Adrenal gland (tissue), 5 donors: ENCODE data around the gene RASA4.
"Not testable (repeated sequence)": the region's sequence is repeated elsewhere in the genome, so short reads cannot be mapped to it uniquely, and the experiment has no call there.

Experiments
- POLR2A ChIP-seq, 2 donors: fragments of 450-650 bp; IDR thresholded peaks; one replicate each; pipeline ENCODE4 v1.6.1; 2017; ENCODE audit warnings: antibody characterized with exemption in 2 of 2, mild to moderate bottlenecking in 2 of 2, moderate library complexity in 1 of 2
- TF ChIP-seq, protein P1 (sequence below), 6 experiments: fragments of 450-650 bp in 4 of 6; fragments of 200-600 bp in 2 of 6; sonication (generic) in 1 of 6; IDR thresholded peaks; 1 replicate in 5 of 6; 2 replicates in 1 of 6; pipeline versions ENCODE4 v1.5.1 to v1.8.0; 2016 to 2021; ENCODE audit warnings: antibody characterized with exemption in 6 of 6, mild to moderate bottlenecking in 2 of 6, moderate library complexity in 1 of 6
- donor health status: DM: no; HTN: no; CAD: no.

DNA sequence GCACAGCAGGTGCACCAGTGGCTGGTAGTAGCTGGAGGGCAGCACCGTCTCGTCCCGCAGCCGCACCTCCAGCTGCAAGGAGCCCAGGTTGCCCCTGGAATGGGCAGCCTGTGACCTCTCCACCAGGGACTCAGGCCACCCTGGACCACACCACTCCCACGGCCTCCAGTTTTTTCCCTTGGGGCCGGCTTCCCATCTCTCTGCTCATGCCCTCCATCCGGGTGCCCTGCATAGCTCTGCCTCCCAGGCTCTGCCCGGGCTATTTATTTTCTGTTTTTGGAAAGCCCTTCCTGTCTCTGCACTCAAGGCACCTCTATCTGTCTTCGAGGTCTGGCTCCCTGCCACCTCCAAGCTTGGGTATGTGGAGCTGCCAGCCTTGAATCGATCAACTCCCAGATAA lies 20.5 kb downstream of the RASA4 start:
- TF ChIP-seq, protein P1, sequence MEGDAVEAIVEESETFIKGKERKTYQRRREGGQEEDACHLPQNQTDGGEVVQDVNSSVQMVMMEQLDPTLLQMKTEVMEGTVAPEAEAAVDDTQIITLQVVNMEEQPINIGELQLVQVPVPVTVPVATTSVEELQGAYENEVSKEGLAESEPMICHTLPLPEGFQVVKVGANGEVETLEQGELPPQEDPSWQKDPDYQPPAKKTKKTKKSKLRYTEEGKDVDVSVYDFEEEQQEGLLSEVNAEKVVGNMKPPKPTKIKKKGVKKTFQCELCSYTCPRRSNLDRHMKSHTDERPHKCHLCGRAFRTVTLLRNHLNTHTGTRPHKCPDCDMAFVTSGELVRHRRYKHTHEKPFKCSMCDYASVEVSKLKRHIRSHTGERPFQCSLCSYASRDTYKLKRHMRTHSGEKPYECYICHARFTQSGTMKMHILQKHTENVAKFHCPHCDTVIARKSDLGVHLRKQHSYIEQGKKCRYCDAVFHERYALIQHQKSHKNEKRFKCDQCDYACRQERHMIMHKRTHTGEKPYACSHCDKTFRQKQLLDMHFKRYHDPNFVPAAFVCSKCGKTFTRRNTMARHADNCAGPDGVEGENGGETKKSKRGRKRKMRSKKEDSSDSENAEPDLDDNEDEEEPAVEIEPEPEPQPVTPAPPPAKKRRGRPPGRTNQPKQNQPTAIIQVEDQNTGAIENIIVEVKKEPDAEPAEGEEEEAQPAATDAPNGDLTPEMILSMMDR (IDR thresholded peaks at IDR 0.05): not testable (repeated sequence)
- TF ChIP-seq POLR2A (IDR thresholded peaks at IDR 0.05): not testable (repeated sequence)
